SK-N-SH (cell line): ENCODE measurements around the gene TMEM171. TPM values are rescaled to one million over a fixed set of nuclear protein-coding genes. Genes with fewer than 3 reads are reported as not detected.

Source experiments
- CTCF ChIA-PET: fragments of 300-600, 350-600 bp; formaldehyde crosslinking; extraction: SDS; loops from one replicate; lab custom pipeline; 2021; lab: Yijun Ruan, JAX
- POLR2A ChIA-PET: fragments of 350-600 bp; sonication (Branson Sonifier 250); formaldehyde crosslinking; extraction: SDS; loops from one replicate; lab custom pipeline; 2020; ENCODE audit warnings: antibody characterized with exemption, inconsistent platforms; lab: Yijun Ruan, JAX
- DNase-seq: peaks from one replicate; pipeline ENCODE4 v3.0.0; 2012
- H2AFZ ChIP-seq: fragments of 200-600 bp; sonication (generic); 2 replicates; pipeline ENCODE4 v1.8.1; 2016; ENCODE audit warnings: antibody characterized with exemption, mild to moderate bottlenecking, low read depth
- H3F3A ChIP-seq: fragments of 200-600 bp; sonication (generic); replicated peaks from 2 replicates; pipeline ENCODE3; 2016; ENCODE audit warnings: antibody characterized with exemption, mild to moderate bottlenecking; ENCODE audit not compliant: insufficient read depth
- H3K27ac ChIP-seq, 2 experiments: fragments of 200-500 bp in 1 of 2; fragments of 200-600 bp in 1 of 2; sonication (Bioruptor generic) in 1 of 2; sonication (generic), shearing (Covaris generic) in 1 of 2; 2 replicates each; pipeline versions ENCODE4 v1.5.1 to v1.6.1; 2014 to 2016; ENCODE audit warnings: low read depth in 2 of 2, inconsistent platforms in 1 of 2, low read length in 1 of 2, mild to moderate bottlenecking in 1 of 2, mixed read lengths in 1 of 2
- H3K27me3 ChIP-seq: fragments of 200-600 bp; sonication (generic), shearing (Covaris generic); 2 replicates; pipeline ENCODE4 v1.6.1; 2016; ENCODE audit warnings: mixed run types; ENCODE audit not compliant: insufficient read depth
- H3K36me3 ChIP-seq, 2 experiments: fragments of 200-500 bp in 1 of 2; fragments of 200-600 bp in 1 of 2; sonication (Bioruptor generic) in 1 of 2; sonication (generic) in 1 of 2; replicated peaks in 1 of 2; 2 replicates each; pipeline versions ENCODE3 to v1.5.1; 2014 to 2016; ENCODE audit warnings: low read length in 1 of 2, mild to moderate bottlenecking in 1 of 2; ENCODE audit not compliant: insufficient read depth in 2 of 2, control insufficient read depth in 1 of 2
- H3K4me1 ChIP-seq, 2 experiments: fragments of 200-500 bp in 1 of 2; fragments of 200-600 bp in 1 of 2; sonication (Bioruptor generic) in 1 of 2; sonication (generic), shearing (Covaris generic) in 1 of 2; 2 replicates each; pipeline versions ENCODE4 v1.5.1 to v1.6.1; 2014 to 2016; ENCODE audit warnings: low read depth in 1 of 2, low read length in 1 of 2, mixed run types in 1 of 2; ENCODE audit not compliant: insufficient read depth in 2 of 2, control insufficient read depth in 1 of 2
- H3K4me2 ChIP-seq: fragments of 200-600 bp; sonication (generic), shearing (Covaris generic); 2 replicates; pipeline ENCODE4 v1.6.1; 2017; ENCODE audit warnings: mixed run types
- H3K4me3 ChIP-seq, 2 experiments: fragments of 200-500 bp in 1 of 2; fragments of 200-600 bp in 1 of 2; sonication (Bioruptor generic) in 1 of 2; sonication (generic), shearing (Covaris generic) in 1 of 2; 2 replicates each; pipeline versions ENCODE4 v1.5.1 to v1.8.1; 2014 to 2016; ENCODE audit warnings: low read depth in 2 of 2, inconsistent platforms in 1 of 2, low read length in 1 of 2, mild to moderate bottlenecking in 1 of 2, mixed read lengths in 1 of 2, moderate library complexity in 1 of 2
- H3K79me2 ChIP-seq: fragments of 200-600 bp; sonication (generic); 2 replicates; pipeline ENCODE4 v1.8.1; 2017; ENCODE audit warnings: mild to moderate bottlenecking; ENCODE audit not compliant: insufficient read depth
- H3K9ac ChIP-seq: fragments of 200-600 bp; sonication (generic); 2 replicates; pipeline ENCODE4 v1.6.1; 2017; ENCODE audit warnings: mixed run types
- H3K9me2 ChIP-seq: fragments of 200-600 bp; sonication (generic); 2 replicates; pipeline ENCODE4 v1.6.1; 2017; ENCODE audit warnings: mixed run types
- H3K9me3 ChIP-seq: fragments of 200-600 bp; sonication (generic); 2 replicates; pipeline ENCODE4 v1.6.1; 2017; ENCODE audit warnings: mixed run types, mild to moderate bottlenecking, moderate library complexity
- H4K20me1 ChIP-seq: fragments of 200-600 bp; sonication (generic); 2 replicates; pipeline ENCODE4 v1.6.1; 2017; ENCODE audit warnings: mild to moderate bottlenecking, mixed run types; ENCODE audit not compliant: insufficient read depth
- EP300 ChIP-seq, 2 experiments: IDR thresholded peaks; 2 replicates each; pipeline versions ENCODE4 v1.4.0 to v1.6.1; 2012; ENCODE audit warnings: borderline replicate concordance in 1 of 2, low read depth in 1 of 2, low read length in 1 of 2
- GATA2 ChIP-seq: sonication (generic); formaldehyde crosslinking; IDR thresholded peaks from 2 replicates; pipeline ENCODE4 v1.5.0; 2020; ENCODE audit warnings: mild to moderate bottlenecking, missing genetic modification reagents
- IRF3 ChIP-seq: fragments of 150-350 bp; IDR thresholded peaks from 2 replicates; pipeline ENCODE4 v1.6.1; 2016; ENCODE audit warnings: mild to moderate bottlenecking, low read depth, low read length
- JUND ChIP-seq: IDR thresholded peaks from 2 replicates; pipeline ENCODE4 v1.4.0; 2012
- NFIC ChIP-seq: IDR thresholded peaks from 2 replicates; pipeline ENCODE4 v1.4.0; 2012; ENCODE audit warnings: borderline replicate concordance
- NRF1 ChIP-seq: IDR thresholded peaks from 2 replicates; pipeline ENCODE4 v1.6.1; 2012; ENCODE audit warnings: low read depth, mild to moderate bottlenecking, low read length
- POLR2AphosphoS5 ChIP-seq: IDR thresholded peaks from 2 replicates; pipeline ENCODE4 v1.6.1; 2012; ENCODE audit warnings: low read depth, low read length
- RCOR1 ChIP-seq: fragments of 150-350 bp; IDR thresholded peaks from 2 replicates; pipeline ENCODE4 v1.6.1; 2017; ENCODE audit warnings: antibody characterized with exemption, low read length
- RXRA ChIP-seq: IDR thresholded peaks from 2 replicates; pipeline ENCODE4 v1.4.0; 2012; ENCODE audit warnings: low read depth, mild to moderate bottlenecking, borderline replicate concordance
- SIN3A ChIP-seq: IDR thresholded peaks from 2 replicates; pipeline ENCODE4 v1.6.1; 2012; ENCODE audit warnings: low read depth, mild to moderate bottlenecking, low read length, moderate library complexity, borderline replicate concordance
- SMC3 ChIP-seq: IDR thresholded peaks from 2 replicates; pipeline ENCODE4 v1.6.1; 2012; ENCODE audit warnings: low read depth, low read length, improper control_type of control experiment
- TAF1 ChIP-seq: IDR thresholded peaks from 2 replicates; pipeline ENCODE4 v1.6.1; 2012; ENCODE audit warnings: low read depth, mild to moderate bottlenecking, low read length, moderate library complexity, borderline replicate concordance
- TCF12 ChIP-seq: IDR thresholded peaks from 2 replicates; pipeline ENCODE4 v1.4.0; 2012
- WGBS: methylation state at CpG from one replicate; pipeline ENCODE4 v1.1.6; 2017; ENCODE audit warnings: low lambda C conversion rate; 5-methylcytosine and 5-hydroxymethylcytosine counted together
- polyA plus RNA-seq, 3 experiments: library from polyadenylated mRNA; depleted of rRNA; stranded (reverse); fragments of >200 nt; gene quantifications; 2 replicates each; pipeline ENCODE4 v1.2.3, GENCODE V29; 2012

The TMEM171 gene
- polyA plus RNA-seq, 1 of the 3 experiments (the other 2 are of a cell fraction) = 7.6 TPM

- TF ChIP-seq EP300 (IDR thresholded peaks at IDR 0.05; ENCODE audit: borderline replicate concordance in 1 of 2, low read depth in 1 of 2, low read length in 1 of 2) (no peak), GATA2 (CRISPR knock-in tag) (no peak), IRF3 (no peak), JUND (no peak), TCF12 (no peak), TAF1 (no peak)
Measured at GRCh38 chr5:73135429-73136054, 15.2 kb downstream of the TMEM171 start (continued).

- Histone ChIP-seq H3K4me1 (peaks cover 0 to 2% of the 10 kb centered on the region in 2 experiments; a peak in 1 of 4 replicates), H3K9me2 (no peaks in the 10 kb centered on the region), H3K27ac (no peak overlapping the region), H3K9ac (no peak overlapping the region), H4K20me1 (no peaks in the 10 kb centered on the region), H3K4me2 (no peak overlapping the region), H3K4me3 (no peak overlapping the region), H3K79me2 (no peaks in the 10 kb centered on the region), H3K9me3 (no peaks in the 10 kb centered on the region), H3F3A (no peaks in the 10 kb centered on the region), H3K36me3 (no peaks in the 10 kb centered on the region), H2AFZ (no peak overlapping the region), H3K27me3 (no peaks in the 10 kb centered on the region)
- TF ChIP-seq SMC3 (no peak), NFIC (no peak), RXRA (no peak), SIN3A (no peak), TAF1 (no peak), NRF1 (no peak), RCOR1 (no peak), POLR2AphosphoS5 (no peak)
- no peak for DNase-seq
- POLR2A ChIA-PET = no interaction called here
- CTCF ChIA-PET = interaction anchor here (1.6 kb wide), 1 partner anchor 80 kb away, joined by 3 read pairs; no protein-coding TSS in a partner anchor
- WGBS = 88% methylated on average over 9 of the region's 15 CpGs
Measured at GRCh38 chr5:73136055-73136562, 15.7 kb downstream of the TMEM171 start.
